ENCODE results near the gene SPATA6. TPM values are rescaled to one million over a fixed set of nuclear protein-coding genes. Genes with fewer than 3 reads are reported as not detected.

The SPATA6 gene
- total and polyA plus RNA-seq, 2 of the 4 experiments (the other 2 are of a cell fraction): 1.1 to 2.0 TPM

DNA sequence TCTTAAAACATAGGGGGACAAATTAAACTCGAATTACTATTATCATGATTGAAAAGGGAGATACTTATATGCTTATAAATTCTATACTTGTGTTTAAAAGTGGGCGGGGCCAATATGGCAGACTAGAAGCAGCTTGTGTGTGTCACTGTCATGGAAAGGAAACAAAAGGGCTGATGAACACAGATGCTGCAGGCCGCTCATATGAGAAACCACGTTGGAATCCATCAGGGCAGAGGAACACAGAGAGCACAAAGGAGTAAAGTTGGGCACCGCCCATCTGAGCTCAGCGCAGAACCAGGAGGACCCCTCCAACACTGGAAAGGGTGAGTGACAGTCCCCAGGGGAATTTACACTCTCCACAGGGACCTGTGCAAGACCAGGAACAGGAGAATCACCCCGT is 142.5 kb downstream of the SPATA6 start:
- Histone ChIP-seq H4K91ac (ENCODE audit: insufficient read depth, low read depth, low read length) (no peak overlapping the region), H3K4me1 (ENCODE audit: control insufficient read depth, insufficient read depth, low read length) (peaks cover 6% of the 10 kb centered on the region; the same call in 1 of the 2 replicates), H3K9ac (ENCODE audit: low read depth, low read length) (no peak overlapping the region), H3K4me3 (ENCODE audit: insufficient read depth, low read depth, low read length) (no peak overlapping the region), H3K27ac (ENCODE audit: insufficient read depth, low read length) (peak overlapping the region; percentile 12; the same call in 1 of the 2 replicates), H3K56ac (ENCODE audit: extremely low read depth, insufficient read depth, low read length) (no peak overlapping the region), H2BK5ac (ENCODE audit: low read depth, low read length, poor library complexity, severe bottlenecking) (no peak overlapping the region), H3K4ac (ENCODE audit: low read depth, low read length) (peak overlapping the region; percentile 15), H3K79me1 (ENCODE audit: low read depth in 1 of 2, low read length in 2 of 2) (no peaks in the 10 kb centered on the region), H2AK9ac (replicated peaks; ENCODE audit: low read depth, low read length, poor library complexity) (no peak overlapping the region), H2BK20ac (ENCODE audit: low read depth, low read length) (no peak overlapping the region), H3K4me2 (ENCODE audit: low read depth, low read length) (no peak overlapping the region), H2BK120ac (ENCODE audit: low read depth, low read length) (no peak overlapping the region), H4K5ac (ENCODE audit: low read depth, low read length) (no peak overlapping the region; the same call in 1 of the 2 replicates), H3K23ac (ENCODE audit: low read depth, low read length) (no peak overlapping the region), H2AFZ (replicated peaks; ENCODE audit: low read length, poor library complexity) (peak overlapping the region; percentile 49), H4K20me1 (ENCODE audit: insufficient read depth, low read length) (no peaks in the 10 kb centered on the region), H4K8ac (ENCODE audit: low read depth in 2 of 2, low read length in 2 of 2) (peak overlapping the region in 1 of 2 experiments; percentile 60; a peak in 1 of 4 replicates), H3K14ac (replicated peaks; ENCODE audit: low read depth, low read length) (no peak overlapping the region), H3K18ac (ENCODE audit: low read depth, low read length) (no peak overlapping the region; the same call in 1 of the 2 replicates), H3K27me3 (ENCODE audit: control insufficient read depth, insufficient read depth, low read length) (no peaks in the 10 kb centered on the region), H2BK15ac (ENCODE audit: low read depth, low read length) (0 out of 3 replicates have a peak overlapping the region, but pooled peaks have one; percentile 22), H2AK5ac (ENCODE audit: low read depth, low read length) (no peak overlapping the region; the same call in 1 of the 2 replicates), H3K9me3 (ENCODE audit: control insufficient read depth, insufficient read depth, low read length) (peaks cover 8% of the 10 kb centered on the region), H3K36me3 (ENCODE audit: control insufficient read depth, insufficient read depth, low read length) (peaks cover 2% of the 10 kb centered on the region; the same call in 1 of the 2 replicates), H3K9me1 (ENCODE audit: insufficient read depth, low read length) (no peaks in the 10 kb centered on the region; the same call in 1 of the 2 replicates)
- WGBS, 2 experiments (ENCODE audit: extremely low coverage in 2 of 2, insufficient read length in 1 of 2): 13% methylated on average over 3 of the region's 7 CpGs; no CpG with 5 or more reads in 1 of the 2 experiments
- ATAC-seq (ENCODE audit: low read depth) (peak; percentile 76), DNase-seq (peak; percentile 47)
- ChIA-PET CTCF (no interaction called here), POLR2A (ENCODE audit: unreplicated experiment) (no interaction called here)
- intact Hi-C loops (cut with micrococcal nuclease): no loop called here
- in situ Hi-C loops (cut with MboI; ENCODE audit: low sequenced_read_pairs): no loop called here
- BruUV-seq (replicated peaks): no TSS peak
- dilution Hi-C loops (cut with HindIII; ENCODE audit: low sequenced_read_pairs, unreplicated experiment): no loop called here
- TF ChIP-seq CTCF (conservative IDR thresholded peaks at IDR 0.05; ENCODE audit: low read depth, low read length) (no peak), RCOR1 (IDR thresholded peaks at IDR 0.05; ENCODE audit: insufficient replicate concordance, low read length) (no peak), RAD21 (IDR thresholded peaks at IDR 0.05; ENCODE audit: low read length) (no peak), NFE2L2 (IDR thresholded peaks at IDR 0.05; ENCODE audit: low read depth, low read length) (no peak), FOS (IDR thresholded peaks at IDR 0.05; ENCODE audit: low read depth, low read length) (no peak), RFX5 (IDR thresholded peaks at IDR 0.05; ENCODE audit: low read depth, low read length) (no peak), SMC3 (IDR thresholded peaks at IDR 0.05; ENCODE audit: low read depth, low read length) (no peak), CHD1 (IDR thresholded peaks at IDR 0.05; ENCODE audit: low read depth, low read length) (no peak), CEBPB (IDR thresholded peaks at IDR 0.05; ENCODE audit: low read depth, low read length) (no peak), ELK1 (IDR thresholded peaks at IDR 0.05; ENCODE audit: borderline replicate concordance, low read depth, low read length) (no peak)
- TF ChIP-seq, protein P1, sequence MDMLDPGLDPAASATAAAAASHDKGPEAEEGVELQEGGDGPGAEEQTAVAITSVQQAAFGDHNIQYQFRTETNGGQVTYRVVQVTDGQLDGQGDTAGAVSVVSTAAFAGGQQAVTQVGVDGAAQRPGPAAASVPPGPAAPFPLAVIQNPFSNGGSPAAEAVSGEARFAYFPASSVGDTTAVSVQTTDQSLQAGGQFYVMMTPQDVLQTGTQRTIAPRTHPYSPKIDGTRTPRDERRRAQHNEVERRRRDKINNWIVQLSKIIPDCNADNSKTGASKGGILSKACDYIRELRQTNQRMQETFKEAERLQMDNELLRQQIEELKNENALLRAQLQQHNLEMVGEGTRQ (IDR thresholded peaks at IDR 0.05; ENCODE audit: low read depth, low read length): no peak
